ENCODE data around the gene ZFPM1.

ZFPM1 gene

DNA sequence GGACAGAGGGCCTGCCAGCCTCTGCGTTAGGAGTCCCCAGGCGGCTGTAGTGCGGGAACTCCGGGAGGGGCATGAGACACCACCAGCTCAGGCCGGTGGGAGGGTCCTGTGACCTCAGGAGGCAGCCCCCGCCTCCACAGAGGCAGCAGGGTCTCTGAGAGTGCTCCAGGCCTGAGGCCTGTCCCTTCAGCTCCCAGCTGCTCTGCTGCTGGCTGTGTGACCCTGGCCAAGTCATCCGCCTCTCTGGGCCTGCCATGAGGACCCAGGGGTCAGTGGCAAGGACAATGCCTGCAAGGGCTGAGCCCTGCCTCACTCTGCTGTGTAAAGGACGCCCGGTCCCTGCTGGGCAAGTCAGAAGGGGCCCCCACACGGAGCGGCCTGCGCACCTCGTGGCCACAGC lies 27.1 kb upstream of the ZFPM1 start:
- Mint-ChIP-seq H3K4me3 (no peak overlapping the region), H3K4me1 (ENCODE audit: low read depth) (peaks cover 4% of the 10 kb centered on the region), H3K9me3 (no peaks in the 10 kb centered on the region), H3K36me3 (ENCODE audit: low read depth) (no peaks in the 10 kb centered on the region), H3K27me3 (no peaks in the 10 kb centered on the region), H3K27ac (no peak overlapping the region)
- no peak for DNase-seq

DNA sequence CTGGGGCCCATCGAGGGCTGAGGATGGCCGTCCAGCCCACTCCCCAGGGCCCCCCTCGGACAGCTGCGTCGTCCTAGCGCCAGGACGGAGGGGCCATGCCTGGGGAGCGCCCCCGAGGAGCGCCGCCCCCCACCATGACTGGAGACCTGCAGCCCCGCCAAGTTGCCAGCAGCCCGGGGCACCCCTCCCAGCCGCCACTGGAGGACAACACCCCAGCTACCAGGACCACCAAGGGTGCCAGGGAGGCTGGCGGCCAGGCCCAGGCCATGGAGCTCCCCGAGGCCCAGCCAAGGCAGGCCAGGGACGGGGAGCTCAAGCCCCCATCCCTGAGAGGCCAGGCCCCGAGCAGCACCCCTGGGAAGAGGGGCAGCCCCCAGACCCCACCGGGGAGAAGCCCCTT lies 25.7 kb upstream of the ZFPM1 start:
- Mint-ChIP-seq H3K4me1 (ENCODE audit: low read depth) (peaks cover 11% of the 10 kb centered on the region), H3K27me3 (peaks cover 7% of the 10 kb centered on the region), H3K27ac (no peak overlapping the region), H3K4me3 (no peak overlapping the region), H3K9me3 (no peaks in the 10 kb centered on the region), H3K36me3 (ENCODE audit: low read depth) (no peaks in the 10 kb centered on the region)
- no peak for DNase-seq

DNA sequence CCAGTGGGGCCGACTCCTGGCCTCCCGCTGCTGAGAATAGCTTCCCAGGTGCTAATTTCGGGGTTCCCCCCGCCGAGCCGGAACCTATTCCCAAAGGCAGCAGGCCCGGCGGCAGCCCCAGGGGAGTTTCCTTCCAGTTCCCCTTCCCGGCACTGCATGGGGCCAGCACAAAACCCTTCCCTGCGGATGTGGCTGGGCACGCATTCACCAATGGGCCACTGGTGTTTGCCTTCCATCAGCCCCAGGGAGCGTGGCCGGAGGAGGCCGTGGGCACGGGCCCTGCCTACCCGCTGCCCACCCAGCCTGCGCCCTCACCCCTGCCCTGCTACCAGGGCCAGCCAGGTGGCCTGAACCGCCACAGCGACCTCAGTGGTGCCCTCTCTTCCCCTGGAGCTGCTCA lies 24.9 kb upstream of the ZFPM1 start:
- no peak overlapping the region for H3K27ac Mint-ChIP-seq
- H3K27me3 Mint-ChIP-seq, result peaks cover 7% of the 10 kb centered on the region
- no peak for DNase-seq

DNA sequence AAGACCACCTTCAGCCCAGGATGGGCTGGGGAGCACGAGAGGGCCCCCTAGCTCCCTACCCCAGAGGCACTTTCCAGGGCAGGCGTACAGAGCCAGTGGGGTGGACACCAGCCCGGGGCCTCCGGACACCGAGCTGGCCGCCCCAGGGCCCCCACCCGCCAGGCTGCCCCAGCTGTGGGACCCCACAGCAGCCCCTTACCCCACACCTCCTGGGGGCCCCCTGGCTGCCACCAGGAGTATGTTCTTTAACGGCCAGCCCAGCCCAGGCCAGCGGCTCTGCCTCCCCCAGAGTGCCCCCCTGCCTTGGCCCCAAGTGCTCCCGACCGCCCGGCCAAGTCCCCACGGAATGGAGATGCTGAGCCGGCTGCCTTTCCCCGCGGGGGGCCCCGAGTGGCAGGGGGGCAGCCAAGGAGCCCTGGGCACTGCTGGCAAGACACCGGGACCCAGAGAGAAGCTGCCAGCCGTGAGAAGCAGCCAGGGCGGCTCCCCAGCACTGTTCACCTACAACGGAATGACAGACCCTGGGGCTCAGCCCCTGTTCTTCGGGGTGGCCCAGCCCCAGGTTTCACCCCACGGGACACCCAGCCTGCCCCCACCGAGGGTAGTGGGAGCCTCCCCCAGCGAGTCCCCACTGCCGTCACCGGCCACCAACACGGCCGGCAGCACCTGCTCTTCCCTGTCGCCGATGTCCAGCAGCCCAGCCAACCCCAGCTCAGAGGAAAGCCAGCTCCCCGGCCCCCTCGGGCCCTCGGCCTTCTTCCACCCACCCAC lies 24.3 kb upstream of the ZFPM1 start:
- Mint-ChIP-seq H3K27ac (no peak overlapping the region), H3K27me3 (peaks cover 7% of the 10 kb centered on the region), H3K4me3 (no peak overlapping the region), H3K9me3 (no peaks in the 10 kb centered on the region), H3K4me1 (ENCODE audit: low read depth) (peaks cover 11% of the 10 kb centered on the region), H3K36me3 (ENCODE audit: low read depth) (no peaks in the 10 kb centered on the region)
- no peak for DNase-seq

More for the DNA sequence above, 24.9 kb upstream of the ZFPM1 start:
- Mint-ChIP-seq H3K36me3 (ENCODE audit: low read depth) (no peaks in the 10 kb centered on the region), H3K9me3 (no peaks in the 10 kb centered on the region), H3K4me1 (ENCODE audit: low read depth) (peaks cover 11% of the 10 kb centered on the region), H3K4me3 (no peak overlapping the region)

DNA sequence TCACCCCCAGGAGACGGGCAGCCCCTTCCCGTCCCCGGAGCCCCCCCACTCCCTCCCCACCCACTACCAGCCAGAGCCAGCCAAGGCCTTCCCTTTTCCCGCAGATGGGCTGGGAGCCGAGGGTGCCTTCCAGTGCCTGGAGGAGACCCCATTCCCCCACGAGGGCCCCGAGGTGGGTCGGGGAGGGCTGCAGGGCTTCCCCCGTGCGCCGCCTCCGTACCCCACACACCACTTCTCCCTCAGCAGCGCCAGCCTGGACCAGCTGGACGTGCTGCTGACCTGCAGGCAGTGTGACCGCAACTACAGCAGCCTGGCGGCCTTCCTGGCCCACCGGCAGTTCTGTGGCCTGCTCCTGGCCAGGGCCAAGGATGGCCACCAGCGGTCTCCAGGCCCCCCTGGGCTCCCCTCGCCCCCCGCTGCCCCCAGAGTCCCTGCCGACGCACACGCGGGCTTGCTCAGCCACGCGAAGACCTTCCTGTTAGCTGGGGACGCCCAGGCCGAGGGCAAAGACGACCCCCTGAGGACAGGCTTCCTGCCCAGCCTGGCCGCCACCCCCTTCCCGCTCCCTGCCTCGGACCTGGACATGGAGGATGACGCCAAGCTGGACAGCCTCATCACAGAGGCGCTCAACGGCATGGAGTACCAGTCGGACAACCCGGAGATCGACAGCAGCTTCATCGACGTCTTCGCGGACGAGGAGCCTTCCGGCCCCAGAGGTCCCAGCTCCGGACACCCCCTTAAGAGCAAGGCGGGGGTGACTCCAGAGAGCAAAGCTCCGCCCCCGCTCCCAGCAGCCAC lies 23.5 kb upstream of the ZFPM1 start:
- H3K4me3 Mint-ChIP-seq, result peak overlapping the region; percentile 70
- peak overlapping the region; percentile 26 for H3K27ac Mint-ChIP-seq
- H3K4me1 Mint-ChIP-seq (ENCODE audit: low read depth), result peaks cover 11% of the 10 kb centered on the region
- no peak for DNase-seq
- H3K27me3 Mint-ChIP-seq, result peaks cover 7% of the 10 kb centered on the region
- H3K36me3 Mint-ChIP-seq (ENCODE audit: low read depth), result no peaks in the 10 kb centered on the region
- no peaks in the 10 kb centered on the region for H3K9me3 Mint-ChIP-seq

DNA sequence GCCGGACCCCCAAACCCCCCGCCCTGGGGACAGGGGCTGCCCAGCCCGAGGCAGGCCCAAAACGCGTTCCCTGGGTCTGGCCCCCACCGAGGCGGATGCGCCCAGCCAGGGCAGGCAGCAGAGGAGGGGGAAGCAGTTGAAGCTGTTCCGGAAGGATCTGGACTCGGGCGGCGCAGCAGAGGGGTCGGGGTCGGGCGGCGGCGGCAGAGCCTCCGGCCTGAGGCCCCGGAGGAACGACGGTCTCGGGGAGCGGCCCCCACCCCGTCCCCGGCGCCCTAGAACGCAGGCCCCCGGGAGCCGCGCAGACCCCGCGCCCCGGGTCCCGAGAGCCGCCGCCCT lies 22.9 kb upstream of the ZFPM1 start:
- DNase-seq, result peak; percentile 56
- no peaks in the 10 kb centered on the region for H3K36me3 Mint-ChIP-seq (ENCODE audit: low read depth)
- H3K4me1 Mint-ChIP-seq (ENCODE audit: low read depth), result peaks cover 11% of the 10 kb centered on the region

DNA sequence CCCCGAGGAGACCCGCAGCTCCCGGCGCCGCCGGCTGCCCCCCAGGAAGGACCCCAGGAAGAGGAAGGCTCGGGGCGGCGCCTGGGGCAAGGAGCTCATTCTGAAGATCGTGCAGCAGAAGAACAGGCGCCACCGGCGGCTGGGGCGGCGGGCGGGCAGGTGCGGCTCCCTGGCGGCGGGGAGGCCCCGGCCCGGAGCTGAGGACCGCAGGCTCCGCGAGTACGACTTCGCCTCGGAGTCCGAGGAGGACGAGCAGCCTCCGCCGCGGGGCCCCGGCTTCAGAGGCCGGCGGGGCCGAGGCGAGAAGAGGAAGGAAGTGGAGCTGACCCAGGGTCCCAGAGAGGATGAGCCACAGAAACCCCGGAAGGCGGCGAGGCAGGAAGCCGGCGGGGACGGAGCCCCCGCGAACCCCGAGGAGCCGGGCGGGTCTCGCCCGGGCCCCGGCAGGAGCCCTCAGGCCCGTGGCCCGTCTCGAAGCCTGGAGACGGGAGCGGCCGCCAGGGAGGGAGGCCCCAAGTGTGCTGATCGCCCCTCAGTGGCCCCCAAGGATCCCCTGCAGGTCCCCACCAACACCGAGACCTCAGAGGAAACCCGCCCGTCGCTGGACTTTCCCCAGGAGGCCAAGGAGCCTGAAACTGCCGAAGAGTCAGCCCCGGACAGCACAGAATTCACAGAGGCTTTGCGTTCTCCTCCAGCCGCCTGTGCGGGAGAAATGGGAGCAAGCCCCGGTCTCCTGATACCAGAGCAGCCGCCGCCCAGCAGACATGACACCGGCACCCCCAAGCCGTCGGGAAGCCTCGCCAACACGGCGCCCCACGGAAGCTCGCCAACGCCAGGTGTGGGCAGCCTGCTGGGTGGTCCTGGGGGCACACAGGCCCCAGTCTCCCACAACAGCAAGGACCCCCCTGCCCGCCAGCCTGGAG lies 22.3 kb upstream of the ZFPM1 start:
- no peaks in the 10 kb centered on the region for H3K36me3 Mint-ChIP-seq (ENCODE audit: low read depth)
- peaks cover 7% of the 10 kb centered on the region for H3K27me3 Mint-ChIP-seq
- H3K27ac Mint-ChIP-seq, result no peak overlapping the region
- peaks cover 11% of the 10 kb centered on the region for H3K4me1 Mint-ChIP-seq (ENCODE audit: low read depth)
- peak; percentile 71 for DNase-seq
- H3K4me3 Mint-ChIP-seq, result peak overlapping the region; percentile 70
- H3K9me3 Mint-ChIP-seq, result no peaks in the 10 kb centered on the region

More for the DNA sequence above, 22.9 kb upstream of the ZFPM1 start:
- H3K27ac Mint-ChIP-seq, result no peak overlapping the region
- H3K9me3 Mint-ChIP-seq, result no peaks in the 10 kb centered on the region
- peaks cover 7% of the 10 kb centered on the region for H3K27me3 Mint-ChIP-seq
- peak overlapping the region; percentile 70 for H3K4me3 Mint-ChIP-seq

DNA sequence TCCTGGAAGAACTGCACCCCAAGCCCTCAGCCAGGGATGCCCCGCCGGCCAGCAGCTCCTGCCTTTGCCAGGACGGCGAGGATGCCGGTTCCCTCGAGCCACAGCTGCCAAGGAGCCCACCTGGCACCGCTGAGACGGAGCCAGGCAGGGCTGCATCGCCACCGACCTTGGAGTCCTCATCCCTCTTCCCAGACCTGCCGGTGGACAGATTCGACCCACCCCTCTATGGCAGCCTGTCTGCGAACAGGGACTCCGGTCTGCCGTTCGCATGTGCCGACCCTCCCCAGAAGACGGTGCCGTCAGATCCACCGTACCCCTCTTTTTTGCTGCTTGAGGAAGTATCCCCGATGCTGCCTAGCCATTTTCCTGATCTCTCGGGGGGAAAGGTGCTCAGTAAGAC lies 21.4 kb upstream of the ZFPM1 start:
- H3K27me3 Mint-ChIP-seq, result peaks cover 7% of the 10 kb centered on the region

DNA sequence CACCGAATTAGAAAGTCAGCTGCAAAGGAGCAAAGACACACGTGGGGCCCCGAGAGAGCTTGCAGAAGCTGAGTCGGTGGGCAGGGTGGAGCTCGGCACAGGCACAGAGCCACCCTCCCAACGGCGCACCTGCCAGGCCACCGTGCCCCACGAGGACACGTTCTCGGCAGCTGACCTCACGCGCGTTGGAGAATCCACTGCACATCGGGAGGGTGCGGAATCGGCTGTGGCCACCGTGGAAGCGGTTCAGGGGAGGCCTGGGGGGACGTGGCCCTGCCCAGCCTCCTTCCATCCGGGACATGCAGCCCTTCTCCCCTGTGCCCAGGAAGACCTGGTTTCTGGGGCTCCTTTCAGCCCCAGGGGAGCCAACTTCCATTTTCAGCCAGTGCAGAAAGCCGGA lies 20.9 kb upstream of the ZFPM1 start:
- no peaks in the 10 kb centered on the region for H3K36me3 Mint-ChIP-seq (ENCODE audit: low read depth)
- H3K4me3 Mint-ChIP-seq, result peak overlapping the region; percentile 70
- H3K9me3 Mint-ChIP-seq, result no peaks in the 10 kb centered on the region
- DNase-seq, result no peak
- H3K4me1 Mint-ChIP-seq (ENCODE audit: low read depth), result peaks cover 11% of the 10 kb centered on the region
- no peak overlapping the region for H3K27ac Mint-ChIP-seq
- peaks cover 7% of the 10 kb centered on the region for H3K27me3 Mint-ChIP-seq

More for the DNA sequence above, 21.4 kb upstream of the ZFPM1 start:
- H3K36me3 Mint-ChIP-seq (ENCODE audit: low read depth), result no peaks in the 10 kb centered on the region
- H3K9me3 Mint-ChIP-seq, result no peaks in the 10 kb centered on the region
- H3K4me3 Mint-ChIP-seq, result peak overlapping the region; percentile 70
- H3K27ac Mint-ChIP-seq, result peak overlapping the region; percentile 35
- H3K4me1 Mint-ChIP-seq (ENCODE audit: low read depth), result peaks cover 11% of the 10 kb centered on the region
- no peak for DNase-seq

DNA sequence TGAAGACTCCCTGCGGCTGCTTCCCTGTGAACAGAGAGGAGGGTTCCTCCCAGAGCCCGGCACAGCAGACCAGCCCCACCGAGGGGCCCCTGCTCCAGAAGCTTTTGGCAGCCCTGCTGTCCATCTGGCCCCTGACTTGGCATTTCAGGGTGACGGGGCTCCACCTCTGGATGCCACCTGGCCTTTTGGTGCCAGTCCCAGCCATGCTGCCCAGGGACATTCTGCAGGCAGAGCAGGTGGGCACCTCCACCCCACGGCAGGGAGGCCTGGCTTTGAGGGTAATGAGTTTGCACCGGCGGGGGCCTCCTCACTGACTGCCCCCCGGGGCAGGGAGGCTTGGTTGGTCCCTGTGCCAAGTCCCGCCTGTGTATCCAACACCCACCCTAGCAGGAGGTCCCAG lies 20.3 kb upstream of the ZFPM1 start:
- Mint-ChIP-seq H3K27ac (no peak overlapping the region), H3K9me3 (no peaks in the 10 kb centered on the region), H3K36me3 (ENCODE audit: low read depth) (no peaks in the 10 kb centered on the region), H3K27me3 (peaks cover 7% of the 10 kb centered on the region), H3K4me1 (ENCODE audit: low read depth) (peaks cover 11% of the 10 kb centered on the region), H3K4me3 (no peak overlapping the region)
- no peak for DNase-seq

DNA sequence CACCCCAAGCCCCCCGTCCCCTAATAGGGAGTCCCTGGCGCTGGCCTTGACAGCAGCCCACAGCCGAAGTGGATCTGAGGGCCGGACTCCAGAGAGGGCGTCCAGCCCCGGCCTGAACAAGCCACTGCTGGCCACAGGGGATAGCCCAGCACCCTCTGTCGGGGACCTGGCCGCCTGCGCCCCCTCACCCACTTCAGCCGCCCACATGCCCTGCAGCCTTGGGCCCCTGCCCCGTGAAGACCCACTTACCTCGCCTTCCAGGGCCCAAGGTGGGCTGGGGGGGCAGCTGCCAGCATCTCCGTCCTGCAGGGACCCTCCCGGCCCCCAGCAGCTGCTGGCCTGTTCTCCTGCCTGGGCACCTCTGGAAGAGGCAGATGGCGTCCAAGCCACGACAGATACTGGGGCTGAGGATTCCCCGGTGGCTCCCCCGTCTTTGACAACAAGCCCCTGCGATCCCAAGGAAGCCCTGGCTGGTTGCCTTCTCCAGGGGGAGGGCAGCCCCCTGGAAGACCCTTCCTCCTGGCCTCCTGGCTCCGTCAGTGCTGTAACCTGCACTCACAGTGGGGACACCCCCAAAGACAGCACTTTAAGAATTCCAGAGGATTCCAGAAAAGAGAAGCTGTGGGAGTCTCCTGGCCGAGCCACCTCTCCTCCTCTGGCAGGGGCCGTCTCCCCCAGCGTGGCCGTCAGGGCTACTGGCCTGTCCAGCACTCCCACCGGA lies 19.3 kb upstream of the ZFPM1 start:
- Mint-ChIP-seq H3K4me3 (no peak overlapping the region), H3K27ac (no peak overlapping the region), H3K4me1 (ENCODE audit: low read depth) (peaks cover 11% of the 10 kb centered on the region), H3K9me3 (no peaks in the 10 kb centered on the region), H3K27me3 (peaks cover 7% of the 10 kb centered on the region), H3K36me3 (ENCODE audit: low read depth) (no peaks in the 10 kb centered on the region)
- DNase-seq, result no peak

DNA sequence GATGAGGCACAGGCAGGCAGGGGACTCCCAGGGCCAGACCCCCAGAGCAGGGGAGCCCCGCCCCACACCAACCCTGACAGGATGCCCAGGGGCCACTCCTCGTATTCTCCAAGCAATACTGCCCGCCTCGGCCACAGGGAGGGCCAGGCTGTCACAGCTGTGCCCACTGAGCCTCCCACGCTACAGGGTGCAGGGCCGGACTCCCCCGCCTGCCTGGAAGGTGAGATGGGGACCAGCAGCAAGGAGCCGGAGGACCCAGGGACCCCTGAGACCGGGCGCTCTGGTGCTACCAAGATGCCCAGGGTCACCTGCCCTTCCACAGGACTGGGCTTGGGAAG lies 18.8 kb upstream of the ZFPM1 start:
- peaks cover 11% of the 10 kb centered on the region for H3K4me1 Mint-ChIP-seq (ENCODE audit: low read depth)
- no peaks in the 10 kb centered on the region for H3K36me3 Mint-ChIP-seq (ENCODE audit: low read depth)
- H3K27ac Mint-ChIP-seq, result no peak overlapping the region
- H3K4me3 Mint-ChIP-seq, result no peak overlapping the region
- no peak for DNase-seq
- H3K9me3 Mint-ChIP-seq, result no peaks in the 10 kb centered on the region
- peaks cover 7% of the 10 kb centered on the region for H3K27me3 Mint-ChIP-seq

DNA sequence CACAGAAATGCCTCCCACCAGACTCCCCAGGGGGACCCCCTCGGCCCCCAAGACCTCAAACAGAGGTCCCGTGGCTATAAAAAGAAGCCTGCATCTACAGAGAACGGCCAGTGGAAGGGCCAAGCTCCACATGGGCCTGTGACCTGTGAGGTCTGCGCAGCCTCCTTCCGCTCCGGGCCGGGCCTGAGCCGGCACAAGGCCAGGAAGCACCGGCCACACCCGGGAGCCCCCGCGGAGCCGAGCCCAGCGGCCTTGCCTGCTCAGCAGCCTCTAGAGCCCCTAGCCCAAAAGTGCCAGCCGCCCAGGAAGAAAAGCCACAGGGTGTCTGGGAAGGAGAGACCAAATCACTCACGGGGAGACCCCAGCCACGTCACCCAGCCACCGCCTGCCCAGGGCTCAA lies 18.3 kb upstream of the ZFPM1 start:
- no peaks in the 10 kb centered on the region for H3K36me3 Mint-ChIP-seq (ENCODE audit: low read depth)
- peaks cover 10% of the 10 kb centered on the region for H3K4me1 Mint-ChIP-seq (ENCODE audit: low read depth)
- H3K27me3 Mint-ChIP-seq, result peaks cover 7% of the 10 kb centered on the region
- no peak for DNase-seq
- H3K4me3 Mint-ChIP-seq, result no peak overlapping the region
- no peaks in the 10 kb centered on the region for H3K9me3 Mint-ChIP-seq
- H3K27ac Mint-ChIP-seq, result no peak overlapping the region
